Neural cell (in vitro differentiated cells): Measurements from ENCODE around the gene TMEM127. TPM values are rescaled to one million over a fixed set of nuclear protein-coding genes. Genes with fewer than 3 reads are reported as not detected.

ENCODE experiments used
- H2AFZ ChIP-seq: fragments of 200-600, 300-800 bp; sonication (generic), shearing (Covaris generic); 2 replicates; pipeline ENCODE4 v1.6.0; 2014; ENCODE audit warnings: low read depth, mild to moderate bottlenecking, antibody characterized with exemption, low read length, moderate library complexity
- H3F3A ChIP-seq: fragments of 200-600 bp; shearing (Covaris generic); 2 replicates; pipeline ENCODE4 v1.6.1; 2016; ENCODE audit warnings: mild to moderate bottlenecking, moderate library complexity, mixed read lengths, antibody characterized with exemption, low read length; ENCODE audit not compliant: insufficient read depth, poor library complexity, severe bottlenecking
- H3K27ac ChIP-seq: fragments of 200-600, 300-800 bp; sonication (generic), shearing (Covaris generic); 2 replicates; pipeline ENCODE4 v1.5.1; 2014; ENCODE audit warnings: mild to moderate bottlenecking, low read length, moderate library complexity
- H3K27me3 ChIP-seq: fragments of 300-800, 200-600 bp; sonication (generic), shearing (Covaris generic); 2 replicates; pipeline ENCODE4 v1.6.0; 2014; ENCODE audit warnings: mild to moderate bottlenecking, low read depth, low read length, moderate library complexity; ENCODE audit not compliant: insufficient read depth
- H3K36me3 ChIP-seq: fragments of 300-800, 200-600 bp; sonication (generic), shearing (Covaris generic); 2 replicates; pipeline ENCODE4 v1.5.1; 2014; ENCODE audit warnings: mild to moderate bottlenecking, antibody characterized with exemption, low read length, moderate library complexity; ENCODE audit not compliant: insufficient read depth
- H3K4me2 ChIP-seq: fragments of 300-800, 200-600 bp; sonication (generic), shearing (Covaris generic); 2 replicates; pipeline ENCODE4 v1.6.0; 2014; ENCODE audit warnings: mild to moderate bottlenecking, low read length
- H3K4me3 ChIP-seq: fragments of 300-800, 200-600 bp; sonication (generic), shearing (Covaris generic); 2 replicates; pipeline ENCODE4 v1.5.1; 2014; ENCODE audit warnings: mild to moderate bottlenecking, low read length, moderate library complexity
- H3K79me2 ChIP-seq: fragments of 200-600 bp; shearing (Covaris generic); replicated peaks from 2 replicates; pipeline ENCODE4 v1.6.0; 2014; ENCODE audit warnings: mild to moderate bottlenecking, low read length, moderate library complexity; ENCODE audit not compliant: insufficient read depth
- H3K9ac ChIP-seq: fragments of 300-800, 200-600 bp; sonication (generic), shearing (Covaris generic); 2 replicates; pipeline ENCODE4 v1.6.1; 2016; ENCODE audit warnings: mild to moderate bottlenecking, low read length, mixed read lengths
- H3K9me2 ChIP-seq: fragments of 200-600 bp; shearing (Covaris generic); 2 replicates; pipeline ENCODE4 v1.6.1; 2016; ENCODE audit warnings: mild to moderate bottlenecking, low read length, mixed read lengths; ENCODE audit not compliant: insufficient read depth
- H3K9me3 ChIP-seq: fragments of 200-600, 300-800 bp; sonication (generic), shearing (Covaris generic); 2 replicates; pipeline ENCODE4 v1.6.1; 2016; ENCODE audit warnings: mild to moderate bottlenecking, mixed run types, low read length, moderate library complexity, mixed read lengths
- H4K20me1 ChIP-seq: fragments of 200-600 bp; shearing (Covaris generic); 2 replicates; pipeline ENCODE4 v1.6.1; 2016; ENCODE audit warnings: mild to moderate bottlenecking, mixed run types; ENCODE audit not compliant: insufficient read depth
- CTCF ChIP-seq: fragments of 450-650 bp; IDR thresholded peaks from 2 replicates; pipeline ENCODE4 v1.5.1; 2014; ENCODE audit warnings: antibody characterized with exemption, mild to moderate bottlenecking, moderate library complexity; ENCODE audit not compliant: poor library complexity, severe bottlenecking
- EP300 ChIP-seq: fragments of 450-650 bp; conservative IDR thresholded peaks from 2 replicates; pipeline ENCODE4 v1.6.1; 2014; ENCODE audit warnings: antibody characterized with exemption, mild to moderate bottlenecking, moderate library complexity; ENCODE audit not compliant: poor library complexity, severe bottlenecking
- EZH2 ChIP-seq: fragments of 200-600, 300-800 bp; shearing (Covaris generic), sonication (generic); IDR thresholded peaks from 2 replicates; pipeline ENCODE4 v1.6.1; 2014; ENCODE audit warnings: antibody characterized with exemption, low read length, borderline replicate concordance, mild to moderate bottlenecking; ENCODE audit not compliant: insufficient read depth, poor library complexity, severe bottlenecking
- MXI1 ChIP-seq: fragments of 450-650 bp; conservative IDR thresholded peaks from 2 replicates; pipeline ENCODE4 v1.6.1; 2014; ENCODE audit warnings: antibody characterized with exemption, mild to moderate bottlenecking; ENCODE audit not compliant: poor library complexity, severe bottlenecking
- POLR2AphosphoS5 ChIP-seq: IDR thresholded peaks from 2 replicates; pipeline ENCODE4 v1.6.1; 2012
- RAD21 ChIP-seq: fragments of 450-650 bp; conservative IDR thresholded peaks from 2 replicates; pipeline ENCODE4 v1.6.1; 2014; ENCODE audit warnings: antibody characterized with exemption, mild to moderate bottlenecking, moderate library complexity
- REST ChIP-seq: IDR thresholded peaks from 2 replicates; pipeline ENCODE4 v1.6.1; 2012; ENCODE audit warnings: borderline replicate concordance
- SMC3 ChIP-seq: fragments of 450-650 bp; conservative IDR thresholded peaks from 2 replicates; pipeline ENCODE4 v1.6.1; 2014; ENCODE audit warnings: antibody characterized with exemption, mild to moderate bottlenecking, moderate library complexity; ENCODE audit not compliant: poor library complexity
- TAF1 ChIP-seq: IDR thresholded peaks from 2 replicates; pipeline ENCODE4 v1.6.1; 2012; ENCODE audit warnings: low read depth
- polyA plus RNA-seq: library from polyadenylated mRNA; depleted of rRNA; stranded (reverse); fragments of >200 nt; gene quantifications from 2 replicates; pipeline ENCODE4 v1.2.3, GENCODE V29; 2014

Gene TMEM127
- polyA plus RNA-seq, 1 donor from 2014 or later: 19.1 TPM

DNA sequence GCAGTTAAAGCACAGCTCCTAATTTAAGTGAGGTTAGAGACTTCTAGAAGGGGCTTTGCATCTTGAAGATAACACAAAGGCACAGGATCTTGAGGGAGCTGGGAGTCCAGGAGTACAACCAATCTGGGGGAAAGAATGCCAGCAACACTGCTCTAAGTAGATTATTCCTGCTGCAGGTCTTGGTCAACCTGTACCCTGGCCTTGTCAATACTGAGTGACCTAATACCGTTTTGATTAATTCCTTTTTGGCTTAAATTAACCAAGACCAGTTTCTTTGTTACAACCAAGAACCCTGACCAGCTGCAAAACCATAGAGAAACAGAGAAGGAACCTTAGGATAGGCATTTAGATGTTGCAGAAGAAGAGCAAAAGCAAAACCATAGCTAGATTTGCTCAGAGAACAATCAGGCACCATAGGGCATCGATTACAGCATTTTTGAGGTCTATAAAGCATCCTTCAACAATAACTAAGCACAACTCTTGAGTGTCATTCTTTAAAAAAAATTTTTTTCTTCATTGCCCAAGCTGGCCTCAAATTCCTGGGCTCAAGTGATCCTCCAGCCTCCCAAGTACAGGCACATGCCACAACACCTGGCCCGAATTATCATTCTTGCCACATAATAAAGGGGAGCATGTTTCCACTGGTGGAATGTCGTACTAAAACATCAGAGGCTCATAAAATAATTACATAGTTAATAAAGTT, 63.5 kb downstream of the TMEM127 start:
- Histone ChIP-seq H3K9me3 (no peaks in the 10 kb centered on the region), H3K27ac (no peak overlapping the region), H3K9ac (no peak overlapping the region), H3F3A (no peaks in the 10 kb centered on the region), H3K36me3 (no peaks in the 10 kb centered on the region), H3K4me3 (no peak overlapping the region), H2AFZ (no peak overlapping the region), H4K20me1 (no peaks in the 10 kb centered on the region), H3K27me3 (no peaks in the 10 kb centered on the region), H3K4me2 (no peak overlapping the region), H3K9me2 (no peaks in the 10 kb centered on the region), H3K79me2 (peaks cover 91% of the 10 kb centered on the region)
- TF ChIP-seq POLR2AphosphoS5: no peak
- TF ChIP-seq TAF1: no peak
- TF ChIP-seq RAD21: no peak
- TF ChIP-seq REST: no peak
- TF ChIP-seq SMC3: no peak
- TF ChIP-seq EZH2: no peak
- no peak for TF ChIP-seq EP300
- no peak for TF ChIP-seq MXI1
- TF ChIP-seq CTCF: no peak

DNA sequence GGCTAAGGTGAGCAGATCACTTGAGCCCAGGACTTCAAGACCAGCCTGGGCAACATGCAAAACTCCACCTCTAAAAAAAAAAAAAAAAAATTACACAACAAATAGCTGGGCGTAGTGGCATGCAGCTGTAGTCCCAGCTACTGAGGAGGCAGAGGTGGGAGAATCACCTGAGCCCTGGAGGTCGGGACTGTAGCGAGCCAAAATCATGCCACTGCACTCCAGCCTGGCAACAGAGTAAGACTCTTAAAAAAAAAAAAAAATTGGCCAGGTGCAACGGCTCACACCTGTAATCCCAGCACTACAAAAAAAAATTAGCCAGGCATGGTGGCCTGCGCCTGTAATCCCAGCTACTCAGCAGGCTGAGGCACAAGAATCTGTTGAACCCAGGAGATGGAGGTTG, 64.5 kb downstream of the TMEM127 start:
- H3K4me3 ChIP-seq: no peak overlapping the region
- no peaks in the 10 kb centered on the region for H3F3A ChIP-seq
- no peaks in the 10 kb centered on the region for H3K9me2 ChIP-seq
- no peaks in the 10 kb centered on the region for H3K36me3 ChIP-seq
- H3K4me2 ChIP-seq: no peak overlapping the region
- no peaks in the 10 kb centered on the region for H4K20me1 ChIP-seq
- TF ChIP-seq CTCF (no peak), SMC3 (no peak), RAD21 (no peak), EZH2 (no peak), MXI1 (no peak), POLR2AphosphoS5 (no peak), TAF1 (no peak), REST (no peak), EP300 (no peak)
- peaks cover 83% of the 10 kb centered on the region for H3K79me2 ChIP-seq
- H3K27me3 ChIP-seq: no peaks in the 10 kb centered on the region
- H3K9ac ChIP-seq: no peak overlapping the region
- H2AFZ ChIP-seq: no peak overlapping the region
- no peak overlapping the region for H3K27ac ChIP-seq
- no peaks in the 10 kb centered on the region for H3K9me3 ChIP-seq
